Muscle layer of duodenum (tissue), 2 donors: ENCODE results near the gene HSPB6.

Experiments used
- H3K27ac ChIP-seq: one replicate; pipeline ENCODE4 v1.7.0; 2013; ENCODE audit warnings: mild to moderate bottlenecking, low read length
- H3K27me3 ChIP-seq: one replicate; pipeline ENCODE4 v1.7.0; 2013; ENCODE audit warnings: low read depth, mild to moderate bottlenecking, control low read depth, low read length
- H3K36me3 ChIP-seq, 2 donors: one replicate each; pipeline ENCODE4 v1.7.0; 2013; ENCODE audit warnings: low read length in 2 of 2, control low read depth in 1 of 2, mild to moderate bottlenecking in 1 of 2; ENCODE audit not compliant: insufficient read depth in 2 of 2, control insufficient read depth in 1 of 2
- H3K4me1 ChIP-seq, 2 donors: one replicate each; pipeline ENCODE4 v1.7.0; 2013; ENCODE audit warnings: low read length in 2 of 2, mild to moderate bottlenecking in 2 of 2, control low read depth in 1 of 2, moderate library complexity in 1 of 2; ENCODE audit not compliant: insufficient read depth in 2 of 2, control insufficient read depth in 1 of 2
- H3K4me3 ChIP-seq, 2 donors: one replicate each; pipeline ENCODE4 v1.7.0; 2013; ENCODE audit warnings: low read length in 2 of 2, low read depth in 1 of 2, mild to moderate bottlenecking in 1 of 2
- H3K9me3 ChIP-seq, 2 donors: one replicate each; pipeline ENCODE4 v1.7.0; 2013; ENCODE audit warnings: low read length in 2 of 2, control low read depth in 1 of 2, mild to moderate bottlenecking in 1 of 2; ENCODE audit not compliant: control insufficient read depth in 1 of 2
- donor health status: healthy.

Gene HSPB6

GRCh38 chr19:35748106-35749020 lies 8.5 kb downstream of the HSPB6 start, which contains the start of gene LIN37:
Gene LIN37, plus strand, starts transcription at chr19:35748576. Its CDS starts 149 bp downstream, at chr19:35748725.
- Histone ChIP-seq H3K27ac (peak within 1 kb of the TSS; percentile 86), H3K27me3 (no peaks in the 10 kb centered on the region), H3K4me1 (peaks cover 14 to 41% of the 10 kb centered on the region in 2 donors), H3K36me3 (peaks cover 8 to 24% of the 10 kb centered on the region in 2 donors), H3K4me3 (peak within 1 kb of the TSS; percentile 76 to 98), H3K9me3 (no peaks in the 10 kb centered on the region)

DNA sequence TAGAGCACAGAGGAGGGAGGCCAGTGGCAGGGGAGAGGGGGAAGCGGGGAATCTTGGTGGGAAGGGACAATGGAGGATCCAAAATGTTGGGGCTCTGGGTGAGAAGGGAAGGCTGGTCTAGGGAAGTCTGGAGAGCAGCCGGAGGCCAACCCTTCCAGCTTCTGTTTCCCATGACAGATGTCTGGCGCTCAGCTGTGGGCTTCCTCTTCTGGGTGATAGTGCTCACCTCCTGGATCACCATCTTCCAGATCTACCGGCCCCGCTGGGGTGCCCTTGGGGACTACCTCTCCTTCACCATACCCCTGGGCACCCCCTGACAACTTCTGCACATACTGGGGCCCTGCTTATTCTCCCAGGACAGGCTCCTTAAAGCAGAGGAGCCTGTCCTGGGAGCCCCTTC lies 10.3 kb downstream of the HSPB6 start:
- Histone ChIP-seq H3K9me3 (no peaks in the 10 kb centered on the region), H3K36me3 (peaks cover 0 to 16% of the 10 kb centered on the region in 2 donors), H3K4me3 (peak overlapping the region; percentile 90 to 94), H3K27me3 (no peaks in the 10 kb centered on the region), H3K27ac (peak overlapping the region; percentile 95), H3K4me1 (peaks cover 14 to 41% of the 10 kb centered on the region in 2 donors)

DNA sequence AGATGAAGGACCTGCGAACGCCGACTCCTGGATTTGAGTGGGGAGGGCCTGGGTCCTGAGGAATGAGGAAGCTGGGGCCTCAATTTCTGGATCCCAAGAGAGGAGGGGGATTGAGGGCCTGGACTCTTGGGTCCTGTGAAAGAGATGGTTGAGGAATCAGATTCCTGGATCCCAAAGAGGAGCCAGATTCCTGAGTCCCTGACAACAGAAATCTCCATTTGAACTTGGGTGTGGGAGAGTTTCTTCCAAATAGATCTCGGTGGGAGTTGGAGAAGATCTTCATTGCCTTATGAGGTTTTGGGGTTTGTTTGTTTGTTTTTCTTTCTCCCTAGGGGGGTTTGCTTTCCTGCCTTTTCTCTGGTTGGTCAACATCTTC lies 10.8 kb downstream of the HSPB6 start:
- no peaks in the 10 kb centered on the region for H3K27me3 ChIP-seq
- peak overlapping the region; percentile 90 to 94 for H3K4me3 ChIP-seq
- H3K9me3 ChIP-seq, result no peaks in the 10 kb centered on the region
- peaks cover 0 to 16% of the 10 kb centered on the region in 2 donors for H3K36me3 ChIP-seq
- peak overlapping the region; percentile 95 for H3K27ac ChIP-seq
- peaks cover 14 to 43% of the 10 kb centered on the region in 2 donors for H3K4me1 ChIP-seq

DNA sequence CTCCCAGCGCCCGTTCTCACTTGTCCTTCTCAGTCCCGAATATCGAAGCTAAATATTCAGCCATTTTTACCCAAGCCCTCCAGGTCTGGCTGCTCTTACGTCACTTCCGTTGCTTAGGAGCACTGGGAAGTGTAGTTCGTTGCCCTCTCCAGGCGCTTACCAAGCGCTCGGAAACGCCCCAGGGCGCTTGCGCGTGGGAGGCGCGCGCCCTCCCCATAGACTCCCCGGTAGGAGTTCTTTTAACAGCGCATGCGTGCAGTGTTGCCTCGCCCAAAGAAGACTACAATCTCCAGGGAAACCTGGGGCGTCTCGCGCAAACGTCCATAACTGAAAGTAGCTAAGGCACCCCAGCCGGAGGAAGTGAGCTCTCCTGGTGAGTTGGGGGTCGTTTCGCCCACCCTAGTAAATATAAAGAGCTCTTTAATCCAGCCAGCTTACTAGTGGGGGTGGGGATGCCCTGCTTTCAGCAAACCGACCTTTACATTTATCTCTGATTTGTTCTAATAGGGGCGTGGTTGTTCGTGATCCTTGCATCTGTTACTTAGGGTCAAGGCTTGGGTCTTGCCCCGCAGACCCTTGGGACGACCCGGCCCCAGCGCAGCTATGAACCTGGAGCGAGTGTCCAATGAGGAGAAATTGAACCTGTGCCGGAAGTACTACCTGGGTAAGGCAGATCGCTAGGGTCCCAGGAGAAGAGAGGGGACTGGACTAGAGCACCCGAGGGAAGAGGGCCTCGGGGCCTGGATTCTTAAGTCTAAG lies 11.3 kb downstream of the HSPB6 start, which contains the start of the genes PSENEN and U2AF1L4:
Gene PSENEN (plus strand): TSS at position 324 of the 759 bp plus-strand sequence. CDS start 280 bp downstream, at position 604.
Gene U2AF1L4 (minus strand): TSS at position 91 of the 759 bp plus-strand sequence. CDS start 27 bp downstream, at position 64.
- H3K4me1 ChIP-seq, result peaks cover 14 to 47% of the 10 kb centered on the region in 2 donors

DNA sequence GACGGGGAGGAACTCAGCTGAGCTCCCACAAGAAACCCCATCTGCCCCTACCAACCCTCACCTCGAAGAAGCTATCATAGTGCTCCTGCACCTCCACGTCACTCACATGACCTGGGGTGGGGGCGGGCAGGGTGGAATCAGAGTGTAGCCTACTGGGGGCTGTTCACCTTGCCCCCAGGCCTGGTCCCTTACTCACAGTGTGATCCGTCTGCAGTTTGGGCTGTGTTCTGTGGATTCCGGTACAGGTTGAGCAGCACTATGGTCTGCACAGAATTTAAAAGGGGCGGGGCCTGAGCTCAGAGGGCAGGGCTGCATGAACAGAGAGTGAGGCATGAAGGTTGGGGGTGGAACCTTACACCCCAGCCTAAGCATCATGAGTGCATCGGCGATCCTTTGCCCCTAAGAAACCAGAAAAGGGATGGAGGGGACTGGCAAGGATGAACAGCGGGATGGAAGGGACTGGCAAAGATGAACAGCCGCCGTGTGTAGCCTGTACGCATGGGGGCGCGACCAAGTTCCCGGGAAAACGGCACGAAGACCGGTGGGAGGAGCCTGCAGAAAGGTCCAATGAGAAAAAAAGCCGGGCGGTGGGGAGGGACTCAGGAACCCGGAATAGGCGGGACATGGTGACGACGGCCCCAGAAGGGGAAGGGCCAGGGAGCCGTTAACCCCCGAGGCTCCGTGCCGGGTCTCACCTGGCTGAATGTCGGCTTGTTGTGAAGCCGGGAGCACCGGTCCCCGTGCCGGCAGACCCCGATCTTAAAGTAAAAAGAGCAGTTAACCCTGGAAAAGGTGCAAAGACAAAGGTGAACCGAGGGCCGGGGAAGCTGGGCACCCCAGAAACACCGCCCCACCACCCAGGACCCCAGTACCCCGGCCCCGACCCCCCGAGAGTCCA lies 12.2 kb downstream of the HSPB6 start:
- H3K4me3 ChIP-seq, result peak overlapping the region; percentile 90 to 94
- H3K36me3 ChIP-seq, result peaks cover 0 to 16% of the 10 kb centered on the region in 2 donors
- H3K27ac ChIP-seq, result peak overlapping the region; percentile 98
- peaks cover 17 to 43% of the 10 kb centered on the region in 2 donors for H3K4me1 ChIP-seq
- H3K9me3 ChIP-seq, result no peaks in the 10 kb centered on the region
- H3K27me3 ChIP-seq, result no peaks in the 10 kb centered on the region

More for the DNA sequence above, 11.3 kb downstream of the HSPB6 start, which contains the start of the genes PSENEN and U2AF1L4:
- no peaks in the 10 kb centered on the region for H3K27me3 ChIP-seq
- H3K4me3 ChIP-seq, result peak within 1 kb of the TSS; percentile 90 to 94
- peaks cover 0 to 16% of the 10 kb centered on the region in 2 donors for H3K36me3 ChIP-seq
- no peaks in the 10 kb centered on the region for H3K9me3 ChIP-seq
- peak within 1 kb of the TSS; percentile 98 for H3K27ac ChIP-seq

GRCh38 chr19:35743640-35744429 lies 13.0 kb downstream of the HSPB6 start:
- no peak overlapping the region for H3K27ac ChIP-seq
- peaks cover under 1 to 19% of the 10 kb centered on the region in 2 donors for H3K36me3 ChIP-seq
- no peaks in the 10 kb centered on the region for H3K27me3 ChIP-seq
- peaks cover 18 to 39% of the 10 kb centered on the region in 2 donors for H3K4me1 ChIP-seq
- H3K9me3 ChIP-seq, result no peaks in the 10 kb centered on the region
- peak overlapping the region; percentile 90 to 94 for H3K4me3 ChIP-seq

- Histone ChIP-seq H3K36me3 (peaks cover 14 to 34% of the 10 kb centered on the region in 2 donors), H3K27ac (peak within 1 kb of the TSS; percentile 83), H3K4me1 (peaks cover 18 to 34% of the 10 kb centered on the region in 2 donors), H3K9me3 (no peaks in the 10 kb centered on the region), H3K27me3 (no peaks in the 10 kb centered on the region), H3K4me3 (peak within 1 kb of the TSS; percentile 2 to 21)
Observed at GRCh38 chr19:35742121-35742724, 14.6 kb downstream of the HSPB6 start, which contains the start of gene IGFLR1. Gene IGFLR1, minus strand, starts transcription at chr19:35742452. Its CDS starts 1,272 bp downstream, at chr19:35741180.

- peaks cover 14 to 44% of the 10 kb centered on the region in 2 donors for H3K36me3 ChIP-seq
- H3K27ac ChIP-seq, result peak overlapping the region; percentile 60
- H3K9me3 ChIP-seq, result no peaks in the 10 kb centered on the region
- H3K4me3 ChIP-seq, result peak overlapping the region; percentile 81
- H3K27me3 ChIP-seq, result no peaks in the 10 kb centered on the region
- H3K4me1 ChIP-seq, result peaks cover 14 to 27% of the 10 kb centered on the region in 2 donors
Observed at GRCh38 chr19:35741203-35741515, 15.7 kb downstream of the HSPB6 start.

DNA sequence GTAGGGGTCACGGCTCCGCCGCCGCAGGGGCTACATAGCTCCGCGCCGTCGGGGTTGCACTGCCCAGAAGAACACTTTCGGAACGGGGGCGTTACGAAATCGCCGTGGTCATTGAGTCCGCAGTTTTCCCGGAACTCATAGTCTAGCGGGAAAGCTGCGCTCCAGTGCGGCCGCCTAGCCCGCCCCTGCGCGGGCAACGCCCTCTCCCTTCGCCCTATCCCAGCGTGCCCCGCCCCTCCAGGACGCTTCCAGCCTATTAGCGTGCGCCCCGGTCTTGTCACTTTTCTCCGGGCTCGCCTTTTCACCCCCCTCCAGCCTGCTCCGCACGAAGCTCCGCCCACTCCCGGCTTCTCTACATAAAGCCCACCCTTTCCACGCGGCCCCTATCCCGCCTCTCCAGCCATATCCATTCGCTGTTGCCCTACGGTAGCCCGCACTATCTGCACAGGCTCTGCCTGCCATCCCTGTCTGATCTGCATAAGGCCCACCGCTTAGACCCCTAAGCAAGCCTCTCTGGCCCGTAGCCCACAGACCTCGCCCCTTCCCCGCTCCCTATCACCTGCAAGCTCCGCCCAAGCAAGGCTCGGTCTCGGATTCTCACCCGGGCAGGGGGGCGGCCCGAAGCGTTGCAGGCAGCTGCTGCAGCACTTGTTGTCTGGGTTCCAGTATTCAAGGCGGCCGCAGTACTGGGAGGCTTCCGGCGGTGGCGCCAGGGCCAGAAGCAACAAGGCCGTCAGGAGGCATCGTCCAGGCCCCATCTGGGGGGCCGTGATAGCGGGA lies 16.2 kb downstream of the HSPB6 start:
- H3K27me3 ChIP-seq, result no peaks in the 10 kb centered on the region
- H3K36me3 ChIP-seq, result peaks cover 15 to 44% of the 10 kb centered on the region in 2 donors
- peaks cover 12 to 22% of the 10 kb centered on the region in 2 donors for H3K4me1 ChIP-seq
- peak overlapping the region; percentile 67 for H3K27ac ChIP-seq
- H3K4me3 ChIP-seq, result peak overlapping the region; percentile 81
- no peaks in the 10 kb centered on the region for H3K9me3 ChIP-seq
